Lower leg skin (tissue), 4 donors: ENCODE measurements around the gene TBC1D10B. TPM values are rescaled to one million over a fixed set of nuclear protein-coding genes. Genes with fewer than 3 reads are reported as not detected.
"Not testable (repeated sequence)": the region's sequence is repeated elsewhere in the genome, so short reads cannot be mapped to it uniquely, and the experiment has no call there.

ENCODE experiments used
- DNase-seq, 2 donors: peaks; one replicate each; pipeline ENCODE4 v3.0.0-alpha.2; 2019; ENCODE audit warnings: low spot score in 2 of 2
- H3K4me3 ChIP-seq: fragments of 200-600 bp; sonication (generic); 2 replicates; pipeline ENCODE4 v1.5.1; 2017; ENCODE audit warnings: mild to moderate bottlenecking, low read depth; ENCODE audit not compliant: poor library complexity, severe bottlenecking
- CTCF ChIP-seq, 3 donors: fragments of 450-650 bp; IDR thresholded peaks; one replicate each; pipeline ENCODE4 v1.5.1; 2016; ENCODE audit warnings: antibody characterized with exemption in 3 of 3, mild to moderate bottlenecking in 3 of 3, moderate library complexity in 2 of 3
- POLR2A ChIP-seq, 2 donors: fragments of 450-650 bp; IDR thresholded peaks; one replicate each; pipeline ENCODE4 v1.6.1; 2016 to 2017; ENCODE audit warnings: antibody characterized with exemption in 2 of 2, mild to moderate bottlenecking in 1 of 2, moderate library complexity in 1 of 2
- WGBS, 2 donors: methylation state at CpG; one replicate each; pipeline ENCODE4 v1.1.5; 2018; 5-methylcytosine and 5-hydroxymethylcytosine counted together
- intact Hi-C: fragments of 100-400 bp; cut with DNase I; formaldehyde crosslinking; loops from one replicate; pipeline ENCODE4 v1.15.0; 2023; ENCODE audit warnings: low total_unique reads
- total RNA-seq, 4 donors: library from RNA; depleted of rRNA; stranded (reverse); fragments of >200 nt; gene quantifications; one replicate each; pipeline ENCODE4 v1.1.0, GENCODE V29; 2016

The TBC1D10B gene
- total RNA-seq, 4 donors from 2014 or later: 33.2 to 51.8 (median 41.9) TPM

DNA sequence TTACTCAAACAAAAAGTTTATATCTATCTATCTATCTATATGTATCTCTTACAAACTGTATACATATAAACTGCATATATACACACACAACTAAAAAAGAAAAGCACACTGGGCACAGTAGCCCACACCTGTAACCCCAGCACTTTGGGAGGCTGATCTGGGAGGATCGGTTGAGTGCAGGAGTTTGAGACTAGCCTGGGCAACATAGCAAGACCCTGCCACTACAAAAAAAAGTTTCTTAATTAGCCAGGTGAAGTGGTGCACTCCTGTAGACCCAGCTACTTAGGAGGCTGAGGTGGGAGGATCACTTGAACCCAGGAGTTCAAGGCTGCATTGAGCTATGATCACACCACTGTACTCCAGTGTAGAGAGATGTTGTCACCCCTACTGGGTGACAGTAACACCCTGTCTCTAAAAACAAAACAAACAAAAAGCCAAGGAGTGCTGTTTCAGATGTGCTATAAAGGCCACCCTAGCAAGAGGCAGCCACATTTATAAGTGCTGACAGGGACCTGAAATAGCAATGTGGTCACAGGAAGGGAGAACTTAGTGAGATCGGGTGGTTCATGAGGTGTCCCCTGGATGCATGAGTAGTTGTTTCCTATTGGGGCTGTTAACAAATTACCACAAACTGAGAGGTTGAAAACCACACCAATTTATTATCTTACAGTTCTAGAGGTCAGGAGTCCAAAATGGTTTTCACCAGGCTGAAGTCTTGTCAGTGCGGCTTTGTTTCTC is 20.0 kb downstream of the TBC1D10B start:
- intact Hi-C loops: no loop called here
- TF ChIP-seq POLR2A (IDR thresholded peaks at IDR 0.05) (no peak), CTCF (IDR thresholded peaks at IDR 0.05) (no peak)
- H3K4me3 ChIP-seq: no peak overlapping the region
- 77 to 83% methylated on average over 3 of the region's 3 CpGs for WGBS, 2 donors
- no peak for DNase-seq

DNA sequence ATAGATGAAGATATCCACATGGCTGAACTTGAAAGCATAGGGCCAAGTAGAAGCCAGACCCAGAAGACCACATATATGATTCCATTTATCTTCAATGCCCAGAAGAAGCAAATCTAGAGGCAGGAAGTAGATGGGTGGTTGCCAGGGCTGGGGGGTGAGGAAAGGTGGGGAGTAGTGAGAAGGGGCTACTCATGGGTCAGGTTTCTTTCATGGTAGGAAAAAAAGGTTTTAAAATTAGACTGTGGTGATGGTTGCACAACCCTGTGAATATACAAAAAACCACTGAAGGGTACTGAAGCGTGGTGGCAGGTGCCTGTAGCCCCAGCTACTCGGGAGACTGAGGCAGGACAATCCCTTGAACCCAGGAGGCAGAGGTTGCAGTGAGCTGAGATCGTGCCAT is 20.6 kb downstream of the TBC1D10B start:
- 82 to 88% methylated on average over 3 of the region's 3 CpGs for WGBS, 2 donors
- intact Hi-C loops: no loop called here
- DNase-seq: peak in 1 of 2 donors; percentile 40
- H3K4me3 ChIP-seq: no peak overlapping the region
- TF ChIP-seq CTCF (IDR thresholded peaks at IDR 0.05): no peak
- no peak for TF ChIP-seq POLR2A (IDR thresholded peaks at IDR 0.05)

- no peak overlapping the region for H3K4me3 ChIP-seq
- no peak for TF ChIP-seq POLR2A (IDR thresholded peaks at IDR 0.05)
- TF ChIP-seq CTCF (IDR thresholded peaks at IDR 0.05): no peak
- intact Hi-C loops: no loop called here
- DNase-seq: no peak
- WGBS, 2 donors: 87 to 89% methylated on average over 7 of the region's 7 CpGs
Measured at GRCh38 chr16:30348929-30349328, 21.4 kb downstream of the TBC1D10B start.

DNA sequence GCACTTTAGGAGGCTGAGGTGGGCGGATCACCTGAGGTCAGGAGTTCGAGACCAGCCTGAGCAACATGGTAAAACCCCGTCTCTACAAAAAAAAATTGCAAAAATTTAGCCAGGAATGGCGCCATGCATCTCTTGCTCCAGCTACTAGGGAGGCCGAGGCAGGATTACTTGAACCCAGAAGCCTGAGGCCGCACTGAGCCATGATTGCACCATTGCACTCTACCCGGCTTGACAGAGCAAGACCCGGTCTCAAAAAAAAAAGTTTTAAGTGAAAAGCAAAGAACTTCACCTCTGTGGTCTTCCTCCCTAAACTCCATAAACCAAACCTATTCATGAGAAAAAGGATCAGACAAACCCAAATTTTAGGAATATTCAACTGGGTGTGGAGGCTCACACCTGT is 22.2 kb downstream of the TBC1D10B start:
- TF ChIP-seq POLR2A (IDR thresholded peaks at IDR 0.05) (no peak), CTCF (IDR thresholded peaks at IDR 0.05) (no peak)
- WGBS, 2 donors: 95 to 96% methylated on average over 8 of the region's 8 CpGs
- intact Hi-C loops: no loop called here
- no peak overlapping the region for H3K4me3 ChIP-seq
- no peak for DNase-seq

GRCh38 chr16:30346286-30346685 is 24.0 kb downstream of the TBC1D10B start:
- DNase-seq: peak in 1 of 2 donors; percentile 42
- 94 to 96% methylated on average over 3 of the region's 3 CpGs for WGBS, 2 donors
- intact Hi-C loops: no loop called here
- no peak for TF ChIP-seq CTCF (IDR thresholded peaks at IDR 0.05)
- TF ChIP-seq POLR2A (IDR thresholded peaks at IDR 0.05): no peak
- H3K4me3 ChIP-seq: no peak overlapping the region

DNA sequence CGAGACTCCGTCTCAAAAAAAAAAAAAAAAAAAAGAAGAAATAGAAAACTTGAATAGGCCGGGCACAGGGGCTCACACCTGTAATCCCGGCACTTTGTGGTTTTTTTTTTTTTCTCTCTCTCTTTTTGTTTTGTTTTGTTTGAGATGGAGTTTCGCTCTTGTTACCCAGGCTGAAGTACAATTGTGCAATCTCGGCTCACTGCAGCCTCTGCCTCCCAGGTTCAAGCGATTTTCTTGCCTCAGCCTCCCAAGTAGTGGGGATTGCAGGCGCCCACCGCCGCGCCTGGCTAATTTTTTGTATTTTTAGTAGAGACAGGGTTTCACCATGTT is 26.8 kb downstream of the TBC1D10B start:
- intact Hi-C loops, DNase-seq, H3K4me3 ChIP-seq: not testable (repeated sequence)
- WGBS, 2 donors: 93 to 97% methylated on average over 11 of the region's 11 CpGs
